G401 (cell line): ENCODE measurements around the gene MGAT4A. TPM values are rescaled to one million over a fixed set of nuclear protein-coding genes. Genes with fewer than 3 reads are reported as not detected.
"Not testable (repeated sequence)": the region's sequence is repeated elsewhere in the genome, so short reads cannot be mapped to it uniquely, and the experiment has no call there.

Experiments used
- DNase-seq: peaks from one replicate; pipeline ENCODE4 v3.0.0-alpha.2; 2015; ENCODE audit warnings: low spot score
- in situ Hi-C: cut with HindIII; loops from 2 replicates; pipeline ENCODE4 v1.10.0; 2016; ENCODE audit warnings: low sequenced_read_pairs, mixed read lengths
- total RNA-seq: library from RNA; depleted of rRNA; stranded (reverse); fragments of >200 nt; shearing (Covaris generic); gene quantifications from 2 replicates; pipeline ENCODE4 v1.2.3, GENCODE V29; 2014

The MGAT4A gene
- total RNA-seq, 1 experiment from 2014 or later: 3.0 TPM

DNA sequence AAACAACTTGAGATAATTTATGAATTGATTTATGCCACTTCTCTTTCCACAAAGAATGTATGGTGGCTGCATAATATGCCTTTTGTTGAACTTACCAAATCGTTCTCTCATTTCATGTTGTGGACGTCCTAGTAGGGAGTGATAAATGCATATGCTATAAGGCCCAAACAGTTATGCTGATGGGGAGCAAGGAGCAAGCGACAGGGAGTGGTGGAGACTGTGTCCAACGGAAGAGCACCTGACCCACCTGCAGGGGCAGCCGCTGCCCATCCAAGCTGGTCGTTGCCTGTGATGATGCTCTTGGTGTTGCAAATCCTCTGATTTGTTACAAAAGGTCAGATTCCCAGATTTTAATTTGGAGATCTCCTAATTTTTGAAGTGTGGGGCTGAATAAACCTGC lies 31.0 kb upstream of the MGAT4A start:
- in situ Hi-C loops: no loop called here
- no peak for DNase-seq

DNA sequence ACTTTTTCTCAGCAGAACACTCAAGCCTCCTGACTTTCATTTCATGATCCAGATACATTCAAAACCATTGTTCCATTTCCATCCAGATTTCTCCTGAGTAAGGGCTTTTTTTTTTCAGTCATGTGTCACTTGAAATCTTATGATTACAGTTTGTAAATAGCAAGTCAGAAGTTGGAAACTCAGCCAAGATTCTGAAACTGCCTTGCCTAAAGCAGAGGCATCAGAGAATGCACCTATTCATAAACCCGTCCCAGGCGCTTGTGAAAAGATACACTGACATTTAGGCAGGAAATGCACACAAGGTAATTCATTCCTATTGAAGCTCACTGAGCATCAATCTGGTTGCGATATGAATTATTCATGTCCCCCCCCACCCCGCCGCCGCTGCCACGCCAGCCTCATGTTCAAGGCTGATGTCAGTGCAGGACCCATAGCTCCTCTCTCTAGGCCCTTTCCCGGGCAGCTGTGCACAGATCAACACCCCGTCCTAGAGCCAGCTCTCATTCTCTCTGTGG lies 30.4 kb upstream of the MGAT4A start:
- in situ Hi-C loops: no loop called here
- DNase-seq: no peak

DNA sequence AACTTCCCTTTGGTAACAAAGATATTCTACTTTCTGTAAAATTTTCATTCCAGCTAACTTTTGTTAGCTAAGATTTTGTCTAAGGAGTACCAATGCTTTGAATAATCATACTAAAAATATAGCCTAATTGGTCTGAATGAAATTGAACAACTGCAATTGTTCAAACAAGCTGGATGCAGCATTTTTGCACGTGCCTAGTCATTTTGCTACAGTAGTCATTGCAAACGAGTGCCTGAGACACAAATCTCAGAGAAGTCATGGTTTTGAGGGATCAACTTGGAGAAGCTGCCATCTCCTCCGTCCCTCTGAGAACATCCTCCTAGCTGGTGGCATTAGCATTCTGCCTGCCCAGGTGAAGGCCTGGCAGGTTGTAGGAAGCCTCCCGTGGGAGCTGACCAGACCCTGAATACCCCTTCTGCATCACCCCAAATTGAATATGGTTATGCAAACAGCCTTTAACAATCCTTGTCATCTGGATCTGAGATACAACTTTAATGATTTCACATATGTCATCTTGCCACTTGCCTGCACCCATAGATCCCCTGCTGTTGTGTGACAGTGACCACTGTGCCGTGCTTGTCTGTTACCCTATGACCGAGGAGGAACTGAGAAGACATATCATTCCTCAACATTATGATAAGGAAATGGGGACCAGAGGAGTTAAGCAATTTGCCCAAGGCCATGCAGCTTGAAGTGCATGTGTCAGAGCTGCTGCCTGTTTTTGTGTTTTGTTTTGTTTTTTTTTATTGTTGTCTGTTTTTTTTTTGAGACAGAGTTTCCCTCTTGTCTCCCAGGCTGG lies 29.1 kb upstream of the MGAT4A start:
- in situ Hi-C loops: no loop called here
- DNase-seq: no peak

DNA sequence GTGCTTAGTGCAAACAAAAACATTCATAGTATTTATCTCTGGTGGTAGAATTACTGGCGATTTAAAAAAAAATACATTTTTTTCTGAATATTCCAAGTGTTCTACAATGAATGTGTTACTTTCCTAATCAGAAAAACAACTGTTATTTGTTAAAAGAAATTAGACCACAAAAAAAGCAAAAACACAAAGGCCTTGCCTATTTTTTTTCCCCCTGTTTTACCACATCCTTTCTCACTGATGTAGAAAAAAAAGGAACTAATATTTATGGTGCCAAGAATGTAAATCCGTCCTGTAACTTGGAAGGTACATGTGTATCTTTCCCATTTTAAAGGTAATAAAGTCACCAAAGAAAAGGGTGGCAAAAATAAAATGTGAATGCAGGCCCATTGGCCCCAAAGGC lies 28.4 kb upstream of the MGAT4A start:
- in situ Hi-C loops: no loop called here
- DNase-seq: no peak

DNA sequence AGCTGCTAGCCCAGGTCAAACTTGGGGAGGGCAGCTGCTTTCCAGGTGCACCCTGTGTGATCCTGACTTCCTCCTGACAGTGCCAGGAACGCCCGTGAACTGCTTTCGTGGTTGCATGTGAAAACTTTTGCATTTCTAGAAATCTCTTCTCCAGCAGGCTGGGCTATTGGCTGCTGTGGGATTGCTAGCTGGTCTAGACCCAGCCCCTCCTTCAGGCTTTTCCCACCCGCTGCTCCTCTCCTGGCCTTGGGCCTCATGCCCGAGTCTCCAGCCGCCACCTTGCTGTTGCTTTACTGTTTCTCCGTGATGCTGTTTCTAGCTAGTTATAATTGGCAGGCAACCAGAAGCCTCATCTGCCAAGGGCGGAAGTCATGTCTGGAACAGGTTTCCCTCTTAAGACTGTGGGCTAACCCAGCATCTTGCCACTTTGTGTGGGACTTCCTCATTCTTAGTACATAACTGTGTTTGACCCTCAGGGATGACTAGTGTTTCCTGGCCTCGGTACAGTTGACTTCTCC lies 27.0 kb upstream of the MGAT4A start:
- DNase-seq: peak; percentile 69

DNA sequence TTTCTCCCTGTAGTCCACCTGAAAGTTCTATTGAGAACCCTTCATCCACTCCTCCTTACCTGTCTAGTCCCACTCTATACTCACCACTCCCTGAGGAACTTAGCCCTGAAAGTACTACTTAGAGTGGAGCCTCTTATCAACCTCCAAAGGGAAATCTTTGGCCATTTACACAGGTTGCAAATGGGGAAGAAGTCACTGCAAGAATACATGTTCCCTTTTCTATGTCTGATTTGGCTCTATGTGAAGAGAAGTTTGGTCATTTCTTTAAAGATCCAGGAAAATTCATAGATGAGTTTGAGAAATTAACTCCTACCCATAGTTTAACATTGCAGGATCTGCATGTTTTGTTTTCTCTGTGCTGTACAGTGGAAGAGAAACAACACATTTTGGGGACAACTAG lies 22.9 kb upstream of the MGAT4A start:
- in situ Hi-C loops: no loop called here
- no peak for DNase-seq

More for the DNA sequence above, 27.0 kb upstream of the MGAT4A start:
- in situ Hi-C loops: no loop called here

DNA sequence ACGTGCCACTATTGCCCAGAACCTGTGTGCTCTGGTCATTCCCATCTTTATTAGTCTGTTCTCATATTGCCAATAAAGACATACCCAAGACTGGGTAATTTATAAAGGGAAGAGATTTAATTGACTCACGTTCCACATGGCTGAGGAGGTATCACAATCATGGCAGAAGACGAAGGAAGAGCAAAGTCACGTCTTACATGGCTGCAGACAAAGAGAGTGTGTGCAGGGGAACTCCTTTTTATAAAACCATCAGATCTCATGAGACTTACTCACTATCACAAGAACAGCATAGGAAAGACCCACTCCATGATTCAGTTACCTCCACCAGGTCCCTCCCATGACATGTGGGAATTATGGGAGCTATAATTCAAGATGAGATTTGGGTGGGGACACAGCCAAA lies 21.8 kb upstream of the MGAT4A start:
- in situ Hi-C loops, DNase-seq: not testable (repeated sequence)

DNA sequence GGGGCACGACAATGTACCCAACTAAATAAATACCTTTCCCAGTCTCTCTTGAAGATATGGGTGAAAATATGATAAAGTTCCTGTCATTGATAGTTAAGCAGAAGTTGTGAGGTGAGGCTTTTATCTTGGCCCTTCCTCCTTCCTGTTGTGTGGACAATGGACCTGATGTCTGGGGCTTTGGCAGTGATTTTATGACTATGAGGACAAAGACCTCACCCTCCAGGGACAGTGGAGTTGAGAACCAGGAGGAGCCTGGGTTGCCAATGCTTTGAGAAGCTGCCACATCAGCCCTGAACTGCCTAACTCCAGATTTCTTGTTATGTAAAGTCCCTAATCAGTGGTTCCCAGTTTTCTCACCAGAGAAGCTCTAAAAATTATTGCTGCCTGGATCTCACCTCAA lies 20.8 kb upstream of the MGAT4A start:
- in situ Hi-C loops: no loop called here

DNA sequence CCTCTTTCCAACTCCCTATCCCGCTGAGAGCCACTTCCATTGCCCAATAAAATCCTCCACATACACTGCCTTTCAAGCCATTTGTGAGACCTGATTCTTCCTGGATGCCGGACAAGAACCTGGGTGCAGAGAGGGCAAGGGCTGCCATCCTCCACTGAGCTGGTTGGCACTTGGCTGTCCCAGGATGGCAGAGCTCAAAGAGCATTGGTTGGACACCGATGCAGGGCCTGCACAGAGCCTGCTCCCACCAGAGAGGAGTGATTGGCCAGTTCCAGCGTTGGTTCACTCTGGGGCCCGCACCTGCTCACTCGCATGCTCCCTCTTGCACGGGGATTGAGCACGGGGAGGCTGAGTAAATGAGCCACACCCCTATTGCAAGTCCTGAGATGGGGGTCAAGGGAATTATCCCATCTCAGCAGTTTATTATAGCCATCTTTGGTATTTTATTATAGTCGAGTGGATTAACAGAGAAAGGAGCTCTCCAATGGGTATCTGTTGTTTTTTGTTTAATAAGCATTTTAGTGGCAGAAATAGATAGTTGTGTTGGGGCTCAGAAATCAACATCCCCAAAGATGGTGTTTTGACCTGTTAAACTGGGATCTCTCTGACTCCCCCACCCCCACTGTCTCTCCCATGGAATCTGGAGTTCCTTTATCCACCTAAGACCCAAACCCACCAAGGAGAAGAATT lies 19.8 kb upstream of the MGAT4A start:
- DNase-seq: no peak
- in situ Hi-C loops: no loop called here

More for the DNA sequence above, 20.8 kb upstream of the MGAT4A start:
- no peak for DNase-seq

DNA sequence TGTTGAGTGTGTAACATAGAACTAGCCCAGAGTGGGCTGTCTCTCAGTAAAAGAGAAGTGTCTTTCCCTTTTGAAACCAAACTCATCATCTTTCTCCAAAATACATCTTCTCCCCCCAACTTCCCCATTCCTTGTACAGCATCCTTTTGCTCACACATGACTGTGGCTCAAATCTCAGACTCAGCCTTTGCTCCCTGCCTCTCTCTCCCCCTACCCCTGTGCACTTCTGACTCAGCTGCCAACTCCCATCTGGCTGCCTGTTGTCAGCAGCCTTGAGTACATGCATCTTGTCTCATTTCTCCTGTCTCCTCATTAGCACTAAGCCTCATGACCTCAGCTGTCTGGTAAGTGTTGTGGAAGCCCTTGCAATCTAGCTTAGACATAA lies 18.1 kb upstream of the MGAT4A start:
- in situ Hi-C loops: no loop called here
- DNase-seq: no peak

DNA sequence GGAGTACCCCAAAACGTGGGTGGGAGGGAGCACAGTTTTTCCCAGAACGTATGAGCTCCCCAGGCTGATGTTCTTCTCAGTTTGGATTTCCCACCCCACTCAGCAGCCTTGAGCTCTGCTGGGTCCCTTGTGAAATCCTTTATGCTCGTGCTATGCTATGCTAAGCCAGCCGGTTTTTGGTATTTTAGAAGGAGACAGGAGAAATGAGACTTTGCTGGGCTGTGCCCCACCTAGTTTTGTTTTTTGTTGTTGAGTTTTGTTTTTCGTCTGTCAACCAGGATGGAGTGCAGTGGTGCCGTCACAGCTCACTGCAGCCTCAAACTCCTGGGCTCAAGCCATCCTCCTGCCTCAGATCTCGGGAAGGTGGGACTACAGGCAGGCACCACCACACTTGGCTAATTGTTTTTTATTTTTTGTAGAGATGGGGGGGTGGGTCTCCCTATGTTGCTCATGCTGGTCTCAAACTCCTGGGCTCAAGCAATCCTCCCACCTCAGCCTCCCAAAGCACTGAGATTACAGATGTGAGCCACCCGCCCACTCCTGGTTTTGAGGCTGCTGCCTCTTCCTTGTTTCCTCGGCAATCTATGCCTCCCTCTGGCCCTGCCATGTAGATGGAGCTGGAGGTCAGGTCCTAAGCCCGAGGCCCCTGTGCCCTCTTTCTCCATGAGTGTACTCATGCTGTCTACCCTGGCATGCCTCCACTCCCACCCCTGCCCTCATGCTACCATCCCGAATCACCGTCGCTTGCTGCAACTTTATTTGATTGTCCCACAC lies 17.5 kb upstream of the MGAT4A start:
- in situ Hi-C loops: no loop called here

DNA sequence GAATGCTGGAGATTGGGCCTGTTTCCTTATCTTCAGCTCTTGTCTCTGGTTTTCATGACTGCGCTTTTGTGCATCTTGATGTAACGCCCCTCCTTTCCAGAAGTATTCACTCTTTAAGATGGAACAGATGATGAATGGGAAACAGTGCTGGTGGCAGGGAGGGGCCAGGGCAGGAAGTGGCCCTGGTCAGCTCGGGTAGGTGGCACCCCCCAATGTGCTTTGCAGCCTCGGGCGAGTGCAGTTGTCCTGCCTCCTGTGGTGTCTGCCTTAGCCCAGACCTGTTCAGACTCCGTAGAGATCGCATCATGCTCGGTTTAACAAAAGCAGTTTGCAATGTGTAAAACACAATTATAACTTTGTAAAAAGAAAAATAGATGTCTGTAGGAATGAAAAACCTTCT lies 17.0 kb upstream of the MGAT4A start:
- DNase-seq: no peak
- in situ Hi-C loops: no loop called here

More for the DNA sequence above, 17.5 kb upstream of the MGAT4A start:
- no peak for DNase-seq

DNA sequence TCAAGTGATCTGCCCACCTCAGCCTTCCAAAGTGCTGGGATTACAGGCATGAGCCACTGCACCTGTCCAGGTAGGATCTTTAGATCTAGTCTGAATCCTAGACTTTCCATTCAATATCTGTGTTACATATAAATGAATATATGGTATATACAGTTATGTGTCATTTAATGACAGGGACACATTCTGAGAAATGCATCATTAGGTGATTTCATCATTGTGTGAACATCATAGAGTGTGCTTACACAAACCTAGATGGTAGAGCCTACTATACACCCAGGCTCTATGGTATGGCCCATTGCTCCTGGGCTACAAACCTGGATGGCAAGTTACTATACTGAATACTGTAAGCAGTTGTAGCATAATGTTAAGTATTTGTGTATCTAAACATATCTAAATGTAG lies 15.5 kb upstream of the MGAT4A start:
- in situ Hi-C loops: no loop called here

DNA sequence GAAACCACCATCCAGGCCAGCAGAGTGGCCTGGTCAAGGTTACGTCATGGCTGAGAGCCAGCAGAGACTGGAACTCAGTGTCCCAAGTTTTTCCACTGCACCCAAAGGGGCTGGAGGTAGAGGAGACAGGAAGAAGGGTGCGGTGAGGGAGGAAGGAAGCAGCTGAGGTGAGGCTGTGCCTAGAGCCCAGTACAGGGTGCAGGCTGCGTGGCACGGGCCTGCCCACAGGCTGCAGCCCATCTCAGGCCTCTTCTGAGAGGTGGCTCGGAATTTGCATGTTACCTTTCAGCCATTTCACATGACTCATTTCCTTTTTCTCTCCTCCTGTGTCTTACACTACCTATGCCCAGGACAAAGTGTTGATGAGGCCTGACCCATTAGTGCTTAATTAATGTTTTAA lies 13.7 kb upstream of the MGAT4A start:
- no peak for DNase-seq
- in situ Hi-C loops: no loop called here

More for the DNA sequence above, 15.5 kb upstream of the MGAT4A start:
- no peak for DNase-seq

DNA sequence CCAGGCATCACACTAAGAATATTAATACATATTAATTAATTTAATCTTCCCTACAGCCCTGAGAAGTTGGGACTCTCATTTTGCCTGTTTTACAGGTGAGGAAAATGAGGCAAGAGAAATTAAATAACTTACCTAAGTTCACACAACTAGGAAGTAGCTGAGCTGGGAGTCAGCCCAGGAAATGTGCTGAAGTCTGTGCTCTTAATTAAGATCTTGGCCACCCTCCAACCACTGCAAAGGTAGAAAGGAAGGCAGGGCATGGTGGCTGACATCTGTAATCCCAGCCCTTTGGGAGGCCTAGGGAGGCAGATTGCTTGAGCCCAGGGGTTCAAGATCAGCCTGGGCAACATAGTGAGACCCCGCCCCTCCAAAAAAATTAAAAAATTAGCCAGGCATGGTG lies 12.9 kb upstream of the MGAT4A start:
- DNase-seq: peak; percentile 44
- in situ Hi-C loops: no loop called here

DNA sequence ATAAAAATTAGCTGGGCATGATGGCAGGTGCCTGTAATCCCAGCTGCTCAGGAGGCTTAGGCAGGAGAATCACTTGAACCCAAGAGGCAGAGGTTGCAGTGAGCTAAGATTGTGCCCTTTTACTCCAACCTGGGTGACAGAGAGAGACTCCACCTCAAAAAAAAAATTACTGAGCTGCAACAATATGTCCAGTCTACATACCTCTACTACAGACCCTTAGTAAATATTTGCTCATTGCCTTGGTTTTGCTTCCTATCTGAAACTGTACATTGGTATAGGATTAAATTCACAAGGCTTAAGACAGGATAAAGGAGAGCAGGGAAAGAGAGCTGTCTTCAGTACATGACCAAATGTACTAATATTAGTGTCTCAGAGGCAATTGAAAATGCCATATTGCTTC lies 8.1 kb upstream of the MGAT4A start:
- in situ Hi-C loops: no loop called here
- no peak for DNase-seq

DNA sequence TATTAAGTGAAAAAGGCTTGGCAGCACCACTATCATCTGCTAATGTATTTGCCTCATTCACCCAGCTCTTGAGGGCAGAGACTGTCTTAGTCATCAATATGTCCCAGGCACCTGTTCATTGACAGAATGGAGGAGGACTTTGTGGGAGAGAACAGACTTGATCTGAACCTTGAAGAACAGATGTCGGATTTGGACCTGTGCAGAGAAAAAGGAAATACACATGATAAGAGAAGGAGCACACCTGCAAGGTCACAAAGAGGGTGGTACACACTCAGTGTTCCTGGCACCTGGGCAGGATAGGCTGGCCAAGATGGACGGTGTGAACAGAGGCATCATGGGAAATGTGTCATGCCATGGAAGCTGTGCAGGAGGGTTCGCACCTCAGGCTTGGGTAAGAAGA lies 7.4 kb upstream of the MGAT4A start:
- no peak for DNase-seq
- in situ Hi-C loops: no loop called here

DNA sequence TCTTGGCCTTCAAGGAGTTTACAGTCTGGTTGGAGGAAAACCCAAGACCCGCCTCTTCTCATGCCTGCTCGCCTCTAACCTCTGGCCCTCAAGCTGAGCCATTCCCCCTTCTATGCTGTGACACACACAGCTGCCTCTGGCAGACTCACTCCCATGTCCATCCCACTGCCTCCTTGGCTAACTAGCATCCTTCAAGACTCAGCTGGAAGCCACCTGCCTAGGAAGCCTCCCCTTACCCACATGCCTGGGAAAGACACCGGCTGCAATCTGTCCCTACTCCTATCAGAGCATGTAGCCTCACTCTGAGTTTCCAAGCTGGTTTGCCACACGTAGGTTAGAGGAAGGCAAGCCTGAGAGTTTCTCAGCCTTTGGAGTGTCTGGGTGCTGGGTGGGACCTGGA lies 6.9 kb upstream of the MGAT4A start:
- no peak for DNase-seq
- in situ Hi-C loops: no loop called here

DNA sequence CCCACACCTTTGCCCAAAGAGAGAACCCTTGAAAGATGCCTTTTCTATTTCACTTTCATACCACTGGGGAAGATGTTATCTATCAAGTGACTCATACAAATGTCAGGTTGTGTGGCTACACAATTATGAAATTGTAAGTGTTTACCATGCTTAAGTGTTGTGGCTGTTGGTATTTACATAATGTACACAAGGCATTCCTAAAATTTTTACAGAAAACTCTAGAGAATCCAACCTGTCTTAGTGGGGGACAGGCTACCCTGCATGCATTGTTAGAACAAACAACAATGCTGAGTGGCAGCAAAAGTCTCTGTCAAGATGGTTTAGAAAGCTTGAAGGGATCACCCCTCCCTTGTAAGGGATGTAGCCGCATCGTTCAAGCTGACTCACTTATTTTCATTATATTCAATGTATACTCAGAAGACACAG lies 5.5 kb upstream of the MGAT4A start:
- DNase-seq: no peak

DNA sequence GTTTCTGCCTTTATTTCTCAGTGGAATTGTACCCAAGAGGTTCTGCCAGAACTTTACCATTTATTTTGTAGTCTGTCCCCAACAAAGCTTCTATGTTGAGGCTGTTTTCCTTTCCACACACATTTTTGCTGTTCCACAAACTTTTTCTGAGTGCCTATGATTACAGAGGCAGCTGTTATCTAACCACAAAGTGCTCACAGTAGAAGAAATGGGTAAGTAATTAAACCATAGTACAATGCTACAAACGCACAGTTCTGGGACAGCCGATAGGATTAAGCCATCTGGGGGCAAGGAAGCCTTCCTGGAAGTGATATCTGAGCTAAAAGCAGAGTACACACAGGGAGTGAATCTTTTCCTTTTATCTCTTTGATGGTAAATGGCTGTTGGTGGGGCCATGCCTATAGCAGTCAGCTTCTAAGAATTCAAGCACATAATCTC lies 3.9 kb upstream of the MGAT4A start:
- in situ Hi-C loops: no loop called here

More for the DNA sequence above, 5.5 kb upstream of the MGAT4A start:
- in situ Hi-C loops: no loop called here

More for the DNA sequence above, 3.9 kb upstream of the MGAT4A start:
- DNase-seq: no peak
